GM23338 (cell line): ENCODE data around the gene TFAP2A.
A peak's percentile ranks its signal among the peaks of the same experiment; 100 is the strongest.

ENCODE experiments used
- EZH2 ChIP-seq: fragments of 200-600 bp; sonication (generic); IDR thresholded peaks from one replicate; pipeline ENCODE4 v1.8.0; 2017; ENCODE audit warnings: antibody characterized with exemption, mild to moderate bottlenecking, low read depth; ENCODE audit not compliant: unreplicated experiment
- POLR2AphosphoS5 ChIP-seq: IDR thresholded peaks from 2 replicates; pipeline ENCODE4 v1.6.1; 2016; ENCODE audit warnings: antibody characterized with exemption, low read depth
- STAT1 ChIP-seq: IDR thresholded peaks from one replicate; pipeline ENCODE4 v1.6.1; 2016; ENCODE audit warnings: antibody characterized with exemption; ENCODE audit not compliant: unreplicated experiment
- TF ChIP-seq, protein P1 (sequence below), 2 experiments: fragments of 200-600 bp in 1 of 2; sonication (generic) in 1 of 2; conservative IDR thresholded peaks; 2 replicates each; pipeline versions ENCODE4 v1.5.1 to v1.6.1; 2016 to 2017; ENCODE audit warnings: antibody characterized with exemption in 2 of 2, low read depth in 2 of 2, mild to moderate bottlenecking in 2 of 2, moderate library complexity in 1 of 2

DNA sequence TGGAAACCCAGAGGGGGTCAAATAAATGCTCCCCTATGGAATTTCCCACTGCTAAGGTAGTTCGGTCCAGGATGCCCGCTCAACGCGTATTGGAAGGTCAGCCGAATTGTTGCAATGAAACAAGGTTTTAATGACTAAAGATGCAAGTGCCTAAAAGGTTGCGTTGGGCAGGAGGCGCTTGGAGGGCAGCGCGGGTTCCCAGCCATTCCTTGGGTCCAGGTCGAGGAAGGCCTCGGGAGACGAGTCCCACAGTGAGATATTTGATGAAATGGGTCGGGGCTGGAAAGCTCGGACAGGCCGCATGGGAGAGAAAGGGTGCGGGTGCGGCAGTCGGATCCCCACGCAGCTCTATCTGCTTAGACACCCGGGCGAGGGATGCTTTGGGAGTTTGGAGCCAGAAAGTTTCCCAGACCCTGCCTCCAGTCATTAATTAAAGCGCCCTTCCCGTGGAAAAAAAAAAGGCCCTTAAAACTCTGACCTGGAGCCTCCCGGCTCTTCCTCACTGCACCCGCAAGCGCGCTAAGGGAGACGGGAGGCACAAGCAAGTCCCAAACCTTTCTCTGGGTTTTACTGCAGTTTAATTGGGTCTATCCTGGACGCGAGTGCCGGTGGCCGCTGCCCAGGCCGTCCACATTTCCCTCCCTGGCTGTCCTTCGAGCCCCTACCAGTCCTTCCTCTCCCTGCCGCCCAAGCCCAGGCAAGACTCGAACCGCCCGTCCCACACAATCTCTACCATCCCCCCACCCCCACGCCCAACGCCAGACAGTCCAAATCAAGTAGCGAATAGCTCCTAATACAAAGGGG lies 24.2 kb downstream of the TFAP2A start:
- TF ChIP-seq, protein P1, sequence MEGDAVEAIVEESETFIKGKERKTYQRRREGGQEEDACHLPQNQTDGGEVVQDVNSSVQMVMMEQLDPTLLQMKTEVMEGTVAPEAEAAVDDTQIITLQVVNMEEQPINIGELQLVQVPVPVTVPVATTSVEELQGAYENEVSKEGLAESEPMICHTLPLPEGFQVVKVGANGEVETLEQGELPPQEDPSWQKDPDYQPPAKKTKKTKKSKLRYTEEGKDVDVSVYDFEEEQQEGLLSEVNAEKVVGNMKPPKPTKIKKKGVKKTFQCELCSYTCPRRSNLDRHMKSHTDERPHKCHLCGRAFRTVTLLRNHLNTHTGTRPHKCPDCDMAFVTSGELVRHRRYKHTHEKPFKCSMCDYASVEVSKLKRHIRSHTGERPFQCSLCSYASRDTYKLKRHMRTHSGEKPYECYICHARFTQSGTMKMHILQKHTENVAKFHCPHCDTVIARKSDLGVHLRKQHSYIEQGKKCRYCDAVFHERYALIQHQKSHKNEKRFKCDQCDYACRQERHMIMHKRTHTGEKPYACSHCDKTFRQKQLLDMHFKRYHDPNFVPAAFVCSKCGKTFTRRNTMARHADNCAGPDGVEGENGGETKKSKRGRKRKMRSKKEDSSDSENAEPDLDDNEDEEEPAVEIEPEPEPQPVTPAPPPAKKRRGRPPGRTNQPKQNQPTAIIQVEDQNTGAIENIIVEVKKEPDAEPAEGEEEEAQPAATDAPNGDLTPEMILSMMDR (conservative IDR thresholded peaks at IDR 0.05; ENCODE audit: low read depth in 2 of 2), result no peak
- TF ChIP-seq STAT1 (no peak), EZH2 (peak; percentile 87), POLR2AphosphoS5 (no peak)
